HL-60 (cell line): Measurements from ENCODE around the gene MLC1.

ENCODE experiments used
- DNase-seq, 2 experiments: peaks; one replicate each; pipeline ENCODE4 v3.0.0-alpha.2; 2010 to 2020; ENCODE audit warnings: low read depth in 1 of 2, low spot score in 1 of 2
- H3K27ac ChIP-seq: fragments of 250-450 bp; sonication (Bioruptor Pico); replicated peaks from 2 replicates; pipeline ENCODE4 v1.5.1; 2020; ENCODE audit warnings: mild to moderate bottlenecking, moderate library complexity
- H3K27me3 ChIP-seq: fragments of 250-450 bp; sonication (Bioruptor Pico); 2 replicates; pipeline ENCODE4 v1.5.1; 2021; ENCODE audit warnings: mild to moderate bottlenecking, moderate library complexity; ENCODE audit not compliant: insufficient read depth, poor library complexity, severe bottlenecking
- H3K4me3 ChIP-seq: replicated peaks from 2 replicates; pipeline ENCODE4 v1.5.1; 2011; ENCODE audit warnings: mild to moderate bottlenecking, control low read depth, low read length; ENCODE audit not compliant: insufficient read depth
- CTCF ChIP-seq: IDR thresholded peaks from one replicate; pipeline ENCODE4 v1.5.1; 2011; ENCODE audit warnings: low read length, control low read depth, inconsistent platforms; ENCODE audit not compliant: insufficient read depth
- GABPA ChIP-seq: IDR thresholded peaks from 2 replicates; pipeline ENCODE4 v1.6.1; 2012; ENCODE audit warnings: low read depth
- POLR2AphosphoS5 ChIP-seq: IDR thresholded peaks from 2 replicates; pipeline ENCODE4 v1.6.1; 2012; ENCODE audit warnings: low read depth
- REST ChIP-seq: IDR thresholded peaks from 2 replicates; pipeline ENCODE4 v1.6.1; 2012; ENCODE audit warnings: low read depth; ENCODE audit not compliant: insufficient replicate concordance
- SPI1 ChIP-seq: IDR thresholded peaks from 2 replicates; pipeline ENCODE4 v1.6.1; 2012; ENCODE audit warnings: low read depth, mild to moderate bottlenecking, borderline replicate concordance

Gene MLC1

GRCh38 chr22:50017701-50018224 is 67.5 kb downstream of the MLC1 start:
- no peak overlapping the region for H3K4me3 ChIP-seq
- H3K27ac ChIP-seq = no peak overlapping the region
- no peak for DNase-seq
- no peak for TF ChIP-seq SPI1
- TF ChIP-seq POLR2AphosphoS5 = no peak
- no peak for TF ChIP-seq CTCF
- TF ChIP-seq GABPA = no peak
- TF ChIP-seq REST = no peak
- peaks cover 37% of the 10 kb centered on the region for H3K27me3 ChIP-seq

- Histone ChIP-seq H3K27ac (no peak overlapping the region), H3K4me3 (no peak overlapping the region), H3K27me3 (peaks cover 43% of the 10 kb centered on the region)
- TF ChIP-seq SPI1 (no peak), GABPA (no peak), POLR2AphosphoS5 (no peak), CTCF (no peak), REST (no peak)
- no peak for DNase-seq
These were observed 68.1 kb downstream of the MLC1 start for GRCh38 chr22:50016988-50017700.

- peaks cover 50% of the 10 kb centered on the region for H3K27me3 ChIP-seq
- TF ChIP-seq REST (no peak), SPI1 (no peak), POLR2AphosphoS5 (no peak)
- DNase-seq = no peak
- H3K27ac ChIP-seq = no peak overlapping the region
- H3K4me3 ChIP-seq = no peak overlapping the region
These were observed 68.8 kb downstream of the MLC1 start for GRCh38 chr22:50016308-50016987.
